Measurements from ENCODE around the gene LDLR. TPM values are rescaled to one million over a fixed set of nuclear protein-coding genes. Genes with fewer than 3 reads are reported as not detected.

LDLR gene
- total and polyA plus RNA-seq, 2 donors (not counting 3 experiments of a cell fraction or from before 2014, with no cell fraction given), result 142 to 174 TPM

DNA sequence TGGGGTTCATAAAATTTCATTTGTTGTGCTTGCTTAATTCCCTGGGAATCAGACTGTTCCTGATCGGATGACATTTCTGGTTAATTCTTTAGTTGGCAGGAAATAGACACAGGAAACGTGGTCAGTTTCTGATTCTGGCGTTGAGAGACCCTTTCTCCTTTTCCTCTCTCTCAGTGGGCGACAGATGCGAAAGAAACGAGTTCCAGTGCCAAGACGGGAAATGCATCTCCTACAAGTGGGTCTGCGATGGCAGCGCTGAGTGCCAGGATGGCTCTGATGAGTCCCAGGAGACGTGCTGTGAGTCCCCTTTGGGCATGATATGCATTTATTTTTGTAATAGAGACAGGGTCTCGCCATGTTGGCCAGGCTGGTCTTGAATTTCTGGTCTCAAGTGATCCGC lies 10.8 kb downstream of the LDLR start:
- H3K9me3 ChIP-seq (replicated peaks; ENCODE audit: control insufficient read depth, insufficient read depth, low read length), result no peaks in the 10 kb centered on the region
- H3K4me1 ChIP-seq (ENCODE audit: control insufficient read depth, extremely low read depth, insufficient read depth, low read length), result peaks cover 27% of the 10 kb centered on the region
- peak overlapping the region; percentile 9 for H3K27ac ChIP-seq (ENCODE audit: insufficient read depth, low read depth, low read length)
- no TSS peak for BruUV-seq (replicated peaks)
- H3K9ac ChIP-seq (replicated peaks; ENCODE audit: extremely low read depth, insufficient read depth, low read length), result no peak overlapping the region
- TF ChIP-seq GATA2 (IDR thresholded peaks at IDR 0.05; ENCODE audit: insufficient read depth, insufficient read length, low read depth, low read length) (no peak), FOS (IDR thresholded peaks at IDR 0.05; ENCODE audit: borderline replicate concordance, insufficient read depth, low read length) (no peak), JUN (IDR thresholded peaks at IDR 0.05; ENCODE audit: borderline replicate concordance, insufficient read depth, insufficient read length, low read depth) (no peak), EZH2 (IDR thresholded peaks at IDR 0.05; ENCODE audit: borderline replicate concordance, low read depth, low read length, severe bottlenecking) (no peak), MYC (IDR thresholded peaks at IDR 0.05; ENCODE audit: low read depth, low read length) (no peak), POLR2AphosphoS5 (IDR thresholded peaks at IDR 0.05; ENCODE audit: insufficient read depth, low read depth, low read length) (no peak), POLR2A (IDR thresholded peaks at IDR 0.05; ENCODE audit: low read depth, low read length) (no peak)
- TF ChIP-seq, protein P1, sequence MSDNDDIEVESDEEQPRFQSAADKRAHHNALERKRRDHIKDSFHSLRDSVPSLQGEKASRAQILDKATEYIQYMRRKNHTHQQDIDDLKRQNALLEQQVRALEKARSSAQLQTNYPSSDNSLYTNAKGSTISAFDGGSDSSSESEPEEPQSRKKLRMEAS (IDR thresholded peaks at IDR 0.05; ENCODE audit: insufficient read depth, insufficient read length), result no peak
- TF ChIP-seq, protein P2, sequence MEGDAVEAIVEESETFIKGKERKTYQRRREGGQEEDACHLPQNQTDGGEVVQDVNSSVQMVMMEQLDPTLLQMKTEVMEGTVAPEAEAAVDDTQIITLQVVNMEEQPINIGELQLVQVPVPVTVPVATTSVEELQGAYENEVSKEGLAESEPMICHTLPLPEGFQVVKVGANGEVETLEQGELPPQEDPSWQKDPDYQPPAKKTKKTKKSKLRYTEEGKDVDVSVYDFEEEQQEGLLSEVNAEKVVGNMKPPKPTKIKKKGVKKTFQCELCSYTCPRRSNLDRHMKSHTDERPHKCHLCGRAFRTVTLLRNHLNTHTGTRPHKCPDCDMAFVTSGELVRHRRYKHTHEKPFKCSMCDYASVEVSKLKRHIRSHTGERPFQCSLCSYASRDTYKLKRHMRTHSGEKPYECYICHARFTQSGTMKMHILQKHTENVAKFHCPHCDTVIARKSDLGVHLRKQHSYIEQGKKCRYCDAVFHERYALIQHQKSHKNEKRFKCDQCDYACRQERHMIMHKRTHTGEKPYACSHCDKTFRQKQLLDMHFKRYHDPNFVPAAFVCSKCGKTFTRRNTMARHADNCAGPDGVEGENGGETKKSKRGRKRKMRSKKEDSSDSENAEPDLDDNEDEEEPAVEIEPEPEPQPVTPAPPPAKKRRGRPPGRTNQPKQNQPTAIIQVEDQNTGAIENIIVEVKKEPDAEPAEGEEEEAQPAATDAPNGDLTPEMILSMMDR (IDR thresholded peaks at IDR 0.05; ENCODE audit: extremely low read depth in 1 of 2, insufficient read depth in 1 of 2, low read depth in 1 of 2, low read length in 2 of 2), result no peak
- H3K36me3 ChIP-seq (ENCODE audit: control insufficient read depth in 2 of 2, extremely low read depth in 1 of 2, insufficient read depth in 2 of 2, low read length in 2 of 2), result peaks cover 7 to 16% of the 10 kb centered on the region in 2 experiments
- peaks cover 83% of the 10 kb centered on the region for H3K79me2 ChIP-seq (ENCODE audit: control insufficient read depth, insufficient read depth, low read length)
- ChIA-PET CTCF (interaction anchor here (1.0 to 2.7 kb wide), 4 partner anchors 11 to 78 kb away, joined by 3 to 15 read pairs (median 6); partner anchors contain the start of gene LDLR), POLR2A (no interaction called here)
- dilution Hi-C loops (cut with MboI; ENCODE audit: extremely low pct_ligation_motif_present, low sequenced_read_pairs), result no loop called here
- peaks cover 5% of the 10 kb centered on the region for H4K20me1 ChIP-seq (replicated peaks; ENCODE audit: control insufficient read depth, extremely low read depth, insufficient read depth, low read length)
- H3K4me3 ChIP-seq (replicated peaks in 1 of 3; ENCODE audit: insufficient read depth in 1 of 3, low read depth in 1 of 3, low read length in 3 of 3), result no peak overlapping the region
- FAIRE-seq (no peak), DNase-seq (ENCODE audit: low read depth, low spot score) (peak; percentile 34)
- no peak overlapping the region for H2AFZ ChIP-seq (ENCODE audit: low read depth, low read length)
- H3K9me1 ChIP-seq (replicated peaks; ENCODE audit: control insufficient read depth, extremely low read depth, insufficient read depth, low read length), result no peaks in the 10 kb centered on the region
- intact Hi-C loops (cut with micrococcal nuclease), result no loop called here
- H3K4me2 ChIP-seq (ENCODE audit: insufficient read depth, low read length), result no peak overlapping the region
- H3K27me3 ChIP-seq (ENCODE audit: control insufficient read depth in 2 of 2, insufficient read depth in 2 of 2, low read length in 2 of 2), result no peaks in the 10 kb centered on the region

All from endothelial cell of umbilical vein (primary cell).